ENCODE data around the gene TTC7B.

TTC7B gene

GRCh38 chr14:90521084-90521929, 294.9 kb downstream of the TTC7B start:
- FAIRE-seq = no peak

DNA sequence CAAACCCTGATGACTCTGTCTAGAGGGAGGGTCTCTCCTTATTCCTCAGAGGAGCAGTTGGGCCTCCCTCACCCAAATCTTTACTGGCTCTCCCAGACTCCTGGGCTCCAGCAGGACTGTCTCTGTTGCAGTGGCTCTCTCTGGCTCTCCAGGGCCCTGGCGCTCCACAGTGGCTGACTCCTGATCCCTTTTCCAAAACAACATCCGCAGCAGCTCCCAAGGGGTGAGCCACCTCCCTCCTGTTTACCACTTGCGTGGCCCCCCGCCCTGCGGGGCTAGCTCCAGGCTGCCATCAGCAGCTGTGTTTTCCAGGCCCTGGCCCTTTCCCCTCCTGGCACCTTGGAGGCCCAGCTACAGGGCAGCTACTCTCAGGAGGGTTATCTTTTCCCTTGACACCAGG, 295.9 kb downstream of the TTC7B start:
- no peak for FAIRE-seq

DNA sequence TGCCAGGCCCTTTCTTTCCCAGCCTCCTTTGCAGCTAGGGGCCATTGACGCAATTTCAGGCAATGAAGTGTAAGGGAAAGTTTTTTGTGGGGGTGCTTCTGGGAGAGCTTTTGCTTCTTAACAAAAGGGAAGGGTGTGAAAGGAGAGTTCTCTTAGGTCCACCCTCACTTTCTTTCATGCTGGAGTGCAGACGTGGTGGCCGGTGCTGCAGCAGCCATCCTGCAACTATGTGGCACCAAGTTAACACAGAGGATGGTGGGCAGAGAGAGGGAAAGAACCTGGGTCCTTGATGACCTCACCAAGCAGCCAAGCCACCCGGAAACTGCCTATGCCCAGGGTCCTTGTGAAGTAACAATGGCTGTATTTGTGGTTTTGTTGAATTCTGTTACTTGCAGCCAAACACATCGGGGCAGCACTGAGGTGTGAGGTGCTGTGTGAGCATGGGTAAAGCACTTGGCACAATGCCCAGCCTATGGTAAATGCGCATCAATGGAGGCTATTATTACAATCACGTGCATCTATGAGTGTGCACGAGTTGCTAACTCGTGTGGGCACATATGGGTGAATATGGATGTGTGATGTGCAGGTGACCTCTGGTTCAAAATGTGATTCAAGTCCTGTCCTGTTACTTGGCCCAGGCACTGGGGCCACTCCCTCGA, 296.8 kb downstream of the TTC7B start:
- FAIRE-seq = no peak

DNA sequence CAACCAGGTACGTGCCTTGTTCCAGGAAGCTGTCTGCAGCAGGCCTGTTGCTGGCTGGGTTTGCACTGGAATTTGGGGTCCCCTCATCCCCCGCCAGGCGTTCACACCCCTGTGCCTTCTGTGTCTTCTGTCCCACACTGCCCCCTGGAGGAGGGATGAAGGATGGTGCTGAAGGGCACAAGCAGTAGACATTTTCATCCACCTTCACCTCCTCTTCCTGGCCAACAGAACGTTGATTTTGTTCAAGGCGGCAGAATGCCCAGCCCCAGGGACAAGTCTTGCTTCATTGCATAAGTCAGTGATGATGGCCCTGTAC, 297.3 kb downstream of the TTC7B start:
- FAIRE-seq = no peak

- FAIRE-seq = no peak
Observed at GRCh38 chr14:90518069-90518940, 297.9 kb downstream of the TTC7B start.

DNA sequence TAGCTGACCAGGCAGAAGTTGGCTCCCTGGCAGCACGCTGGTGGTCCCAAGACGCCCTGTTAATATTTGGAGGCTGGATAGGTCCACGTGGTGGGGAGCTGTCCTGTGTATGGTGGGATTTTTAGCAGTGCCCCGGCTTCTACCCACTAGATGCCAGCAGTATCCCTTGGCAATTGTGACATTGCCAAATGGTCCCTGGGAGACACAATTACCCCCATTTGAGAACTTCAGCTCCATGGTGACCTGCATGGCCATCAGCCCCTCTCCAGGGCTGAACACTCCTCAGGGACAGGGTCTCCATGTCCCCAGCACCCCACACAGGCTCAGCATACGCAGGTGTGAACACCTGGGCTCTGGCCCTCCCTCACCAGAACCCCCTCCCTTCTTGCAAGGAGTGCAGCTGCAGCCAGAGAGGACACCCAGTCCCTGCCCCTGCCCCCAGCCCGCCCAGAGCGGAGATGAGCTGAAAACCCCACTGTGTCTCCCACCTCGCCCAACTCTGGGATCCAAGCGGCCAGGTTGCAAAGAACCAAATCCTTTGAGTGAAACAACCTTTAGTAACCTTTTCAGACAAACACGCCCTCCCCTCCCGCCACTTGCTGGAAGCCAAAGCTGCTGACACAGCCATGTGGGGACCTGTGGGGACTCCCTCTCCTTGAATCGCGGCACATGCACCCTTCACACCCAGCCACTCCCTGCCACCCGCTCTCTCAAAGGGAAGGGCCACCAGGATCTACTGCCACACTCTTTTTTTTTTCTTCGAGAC, 299.0 kb downstream of the TTC7B start:
- no peak for FAIRE-seq

- no peak for FAIRE-seq
Observed at GRCh38 chr14:90514566-90514965, 301.7 kb downstream of the TTC7B start.

DNA sequence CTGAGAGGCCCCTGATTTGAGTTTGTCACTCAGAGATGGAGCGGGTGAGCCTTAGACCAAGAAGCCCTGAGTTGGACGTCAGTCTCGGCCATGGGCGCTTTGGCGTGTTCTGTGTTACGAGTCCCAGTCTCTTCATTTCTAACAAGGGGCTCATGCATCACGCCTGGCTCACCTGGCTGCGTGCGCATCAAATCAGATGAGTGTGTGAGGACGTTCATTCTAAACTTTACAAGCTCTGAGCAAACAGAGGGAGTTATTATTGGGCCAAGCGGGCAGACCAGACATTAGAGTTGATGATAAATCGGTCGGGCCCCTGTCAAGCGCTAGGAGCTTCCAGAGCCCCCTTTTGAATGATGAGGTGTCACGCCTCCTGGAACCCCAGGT, 302.2 kb downstream of the TTC7B start:
- FAIRE-seq = no peak

GRCh38 chr14:90513161-90514014, 302.8 kb downstream of the TTC7B start:
- no peak for FAIRE-seq

DNA sequence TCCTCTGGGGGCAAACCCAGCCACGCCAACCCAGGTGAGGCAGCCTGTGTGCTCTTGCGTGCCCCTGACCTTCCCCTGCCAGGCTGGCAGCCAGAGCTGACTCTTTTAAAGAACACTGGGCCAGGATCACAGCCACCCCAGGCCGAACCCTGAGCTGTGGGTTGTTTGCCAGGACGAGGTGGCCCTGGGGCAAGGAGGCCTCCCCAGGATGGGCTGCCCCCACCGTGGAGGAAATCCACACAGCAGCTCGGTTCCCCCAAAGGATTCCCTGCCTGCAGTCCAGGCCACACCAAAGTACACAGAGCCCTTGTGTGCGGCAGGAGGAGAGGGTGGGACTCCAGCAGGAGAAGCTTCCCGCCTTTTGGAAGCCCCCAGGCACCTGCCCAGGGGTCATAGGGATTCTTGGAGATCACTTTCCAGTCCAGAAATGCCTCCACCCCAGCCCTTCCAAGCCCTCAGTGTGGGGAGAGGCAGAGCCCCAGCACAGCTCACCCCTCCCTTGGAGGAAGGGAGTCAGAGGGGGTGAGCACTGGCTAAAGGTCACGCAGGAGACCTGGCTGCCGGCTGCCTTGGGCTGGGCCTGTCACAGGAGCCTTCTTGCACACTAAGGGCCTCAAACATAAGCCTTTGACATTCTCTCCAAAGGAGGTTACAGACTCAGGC, 303.8 kb downstream of the TTC7B start:
- FAIRE-seq = no peak

DNA sequence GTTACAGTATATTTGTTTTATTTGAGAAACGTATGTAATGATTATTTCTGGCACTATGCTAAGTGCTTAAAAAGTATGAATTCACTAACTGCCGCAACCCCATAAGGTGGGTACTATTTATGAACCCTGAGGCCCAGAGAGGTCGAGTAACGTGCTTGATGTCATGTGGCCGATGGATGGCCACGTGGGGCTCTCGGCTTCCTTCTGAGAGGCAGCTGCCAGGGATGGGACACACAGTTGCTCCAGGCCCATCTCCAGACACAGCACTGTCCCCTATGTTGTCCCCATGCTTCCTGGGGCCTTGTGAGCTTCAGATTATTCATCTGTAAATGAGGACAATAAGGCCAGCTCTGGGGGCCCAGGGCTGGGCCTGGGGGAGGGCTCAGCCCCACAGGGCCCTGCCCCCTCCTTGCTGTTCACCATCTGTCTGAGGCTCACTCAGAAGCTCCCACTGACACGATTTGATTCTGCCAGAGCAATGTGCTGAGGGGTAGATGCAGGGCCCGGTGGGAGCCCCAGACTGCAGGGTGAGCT, 304.4 kb downstream of the TTC7B start:
- FAIRE-seq = no peak

DNA sequence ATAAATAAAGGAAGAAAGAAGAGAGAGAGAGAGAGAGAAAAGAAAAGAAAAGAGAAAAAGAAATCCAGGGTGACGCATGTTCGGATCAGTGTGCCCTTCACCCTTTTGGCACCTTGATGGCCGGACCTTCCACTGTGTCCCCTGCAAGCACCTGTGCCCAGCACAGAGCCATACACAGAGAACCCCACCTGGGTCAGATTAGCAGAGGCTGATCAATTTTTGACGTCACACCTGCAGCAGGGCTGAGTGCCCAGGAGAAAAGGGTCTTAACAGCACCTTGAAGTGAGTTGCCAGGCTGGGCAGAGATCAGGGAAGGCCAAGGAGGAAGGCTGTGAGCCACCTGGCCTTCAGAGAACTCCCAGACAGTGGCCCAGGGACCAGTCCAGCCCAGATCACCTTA, 305.0 kb downstream of the TTC7B start:
- FAIRE-seq = no peak

DNA sequence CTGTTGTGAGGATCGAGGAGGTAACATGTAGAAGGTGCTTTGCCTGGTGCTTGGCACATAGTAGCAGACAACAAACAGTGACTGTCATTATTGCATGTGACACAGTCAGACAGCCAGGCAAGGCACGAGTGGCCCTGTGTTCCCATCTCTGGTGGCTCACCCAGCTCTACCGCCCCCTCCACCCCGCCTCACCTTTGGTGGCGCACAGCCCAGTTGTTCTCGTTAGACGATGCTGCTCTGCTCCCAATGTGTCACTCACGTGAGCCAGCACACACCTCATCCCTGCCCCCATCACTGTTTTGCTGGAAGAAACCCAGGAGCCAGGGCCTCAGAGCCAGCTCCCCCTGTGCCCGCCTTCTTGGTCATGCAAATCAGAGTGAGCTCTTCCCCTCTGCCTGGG, 306.1 kb downstream of the TTC7B start:
- no peak for FAIRE-seq

- FAIRE-seq = no peak
Observed at GRCh38 chr14:90509403-90509802, 306.8 kb downstream of the TTC7B start.

GRCh38 chr14:90508536-90509254, 307.5 kb downstream of the TTC7B start:
- no peak for FAIRE-seq

- FAIRE-seq = no peak
Observed at GRCh38 chr14:90508036-90508435, 308.2 kb downstream of the TTC7B start.

- no peak for FAIRE-seq
Observed at GRCh38 chr14:90507428-90507827, 308.8 kb downstream of the TTC7B start.

- FAIRE-seq = no peak
Observed at GRCh38 chr14:90506748-90507147, 309.5 kb downstream of the TTC7B start.

- no peak for FAIRE-seq
Observed at GRCh38 chr14:90505531-90505930, 310.7 kb downstream of the TTC7B start.

DNA sequence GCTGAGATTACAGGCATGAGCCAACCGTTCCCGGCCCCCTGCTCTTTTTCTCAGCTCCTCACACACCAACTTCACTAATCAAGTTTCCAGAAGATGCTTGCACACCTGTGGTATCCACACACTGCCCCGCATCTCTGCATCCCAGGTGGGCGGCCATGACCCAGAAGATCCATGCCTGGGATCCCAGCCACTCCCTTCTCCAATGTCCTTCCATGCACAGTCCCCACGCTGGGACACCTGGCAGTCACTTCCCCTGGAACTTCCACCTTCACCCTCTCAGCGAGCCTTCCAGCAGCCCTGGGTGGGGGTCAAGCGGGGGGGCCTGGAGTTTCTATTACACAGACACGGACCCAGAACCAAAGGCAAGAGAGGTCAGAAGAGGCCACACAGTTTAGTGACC, 311.6 kb downstream of the TTC7B start:
- FAIRE-seq = no peak

Data from endometrium (tissue), 2 donors.